Activated effector memory CD4-positive, alpha-beta T cell treated with Interleukin-2 at 50 U/mL for 16 hours (primary cell): ENCODE data around the gene NUDT19.
"Not testable (repeated sequence)": the region's sequence is repeated elsewhere in the genome, so short reads cannot be mapped to it uniquely, and the experiment has no call there.

Experiments
- DNase-seq: peaks from one replicate; pipeline ENCODE4 v3.0.0-alpha.2; 2020

NUDT19 gene

DNA sequence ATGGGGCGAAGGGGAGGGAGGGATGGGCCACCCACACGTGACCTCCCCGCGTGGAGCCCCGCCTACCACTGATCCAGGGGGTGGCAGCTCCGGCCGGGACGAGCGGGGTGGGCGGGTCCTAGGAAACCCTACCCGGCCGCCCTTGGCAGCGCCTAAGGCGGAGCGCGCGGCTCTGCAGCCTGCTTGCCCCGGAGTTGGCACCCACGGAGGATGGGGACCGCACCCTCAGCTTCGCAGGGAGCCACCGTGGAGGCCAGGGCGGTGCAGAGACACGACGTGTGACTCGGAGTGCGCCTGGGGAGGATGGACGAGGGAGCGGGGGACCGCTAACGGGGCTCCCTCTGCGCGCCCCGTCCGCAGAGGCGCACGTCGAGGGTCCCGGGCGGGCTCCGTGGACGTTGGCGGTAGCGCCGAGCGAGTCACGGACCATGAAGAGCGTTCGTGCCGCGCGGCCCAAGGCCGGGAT, 15.9 kb upstream of the NUDT19 start, which contains the start of gene RGS9BP:
TSS of gene RGS9BP (plus strand) at position 129 of the 466 bp plus-strand sequence. CDS start 416 bp downstream, outside the sequence.
- peak; percentile 60 for DNase-seq

DNA sequence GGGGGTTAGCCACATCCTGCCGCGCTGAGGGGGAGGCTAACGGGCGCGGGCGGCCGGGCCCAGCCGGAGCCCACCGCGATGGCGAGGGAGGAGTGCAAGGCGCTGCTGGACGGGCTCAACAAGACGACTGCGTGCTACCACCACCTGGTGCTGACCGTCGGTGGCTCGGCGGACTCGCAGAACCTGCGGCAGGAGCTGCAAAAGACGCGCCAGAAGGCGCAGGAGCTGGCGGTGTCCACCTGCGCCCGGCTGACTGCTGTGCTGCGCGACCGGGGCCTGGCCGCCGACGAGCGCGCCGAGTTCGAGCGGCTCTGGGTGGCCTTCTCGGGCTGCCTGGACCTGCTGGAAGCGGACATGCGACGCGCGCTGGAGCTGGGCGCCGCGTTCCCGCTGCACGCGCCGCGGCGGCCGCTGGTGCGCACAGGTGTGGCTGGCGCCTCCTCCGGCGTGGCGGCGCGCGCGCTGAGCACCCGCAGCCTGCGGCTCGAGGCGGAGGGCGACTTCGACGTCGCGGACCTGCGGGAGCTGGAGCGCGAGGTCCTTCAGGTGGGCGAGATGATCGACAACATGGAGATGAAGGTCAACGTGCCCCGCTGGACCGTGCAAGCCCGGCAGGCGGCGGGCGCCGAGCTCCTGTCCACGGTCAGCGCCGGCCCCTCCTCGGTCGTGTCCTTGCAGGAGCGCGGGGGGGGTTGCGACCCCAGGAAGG, 15.3 kb upstream of the NUDT19 start:
- peak; percentile 22 for DNase-seq

DNA sequence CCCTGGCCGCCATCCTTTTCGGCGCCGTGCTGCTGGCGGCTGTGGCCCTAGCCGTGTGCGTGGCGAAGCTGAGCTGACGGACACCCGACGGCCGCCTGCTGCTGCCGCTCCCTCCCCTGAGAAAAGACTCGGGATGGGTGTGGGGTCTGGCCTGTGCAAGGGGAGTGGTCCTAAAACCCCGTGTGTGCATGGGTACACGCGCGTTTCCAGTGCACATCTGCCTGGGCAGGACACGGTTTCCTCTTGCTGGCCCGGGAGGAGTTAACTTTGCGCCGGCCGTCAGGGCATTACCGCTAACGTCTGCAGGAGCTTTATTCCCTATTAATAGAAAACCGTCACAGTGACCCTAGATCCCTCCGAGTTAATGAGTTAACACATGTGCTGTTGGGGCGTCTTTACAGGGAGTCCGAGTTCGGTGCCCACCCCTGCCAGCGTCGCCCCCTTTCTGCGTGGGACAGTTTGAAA, 14.7 kb upstream of the NUDT19 start:
- DNase-seq = no peak

DNA sequence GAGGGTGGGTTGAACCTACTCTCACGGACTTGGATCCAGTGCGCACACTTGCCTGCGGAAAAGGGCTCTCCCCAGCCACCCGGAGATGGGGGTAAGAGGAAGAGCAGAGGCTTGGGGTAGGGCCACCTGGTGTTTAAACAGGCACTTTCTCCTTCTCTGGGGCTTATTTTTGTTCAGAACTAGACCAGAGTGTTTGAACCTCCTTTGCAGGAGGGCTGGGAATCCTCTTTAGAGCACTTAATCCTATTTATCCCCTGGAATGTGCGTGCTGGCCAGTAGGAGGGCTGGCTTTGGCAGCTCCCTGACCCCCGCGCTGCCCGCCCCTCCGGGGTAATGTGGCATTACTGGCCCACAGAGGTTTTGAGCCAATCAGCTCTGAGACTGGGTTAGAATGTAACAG, 14.0 kb upstream of the NUDT19 start:
- no peak for DNase-seq

DNA sequence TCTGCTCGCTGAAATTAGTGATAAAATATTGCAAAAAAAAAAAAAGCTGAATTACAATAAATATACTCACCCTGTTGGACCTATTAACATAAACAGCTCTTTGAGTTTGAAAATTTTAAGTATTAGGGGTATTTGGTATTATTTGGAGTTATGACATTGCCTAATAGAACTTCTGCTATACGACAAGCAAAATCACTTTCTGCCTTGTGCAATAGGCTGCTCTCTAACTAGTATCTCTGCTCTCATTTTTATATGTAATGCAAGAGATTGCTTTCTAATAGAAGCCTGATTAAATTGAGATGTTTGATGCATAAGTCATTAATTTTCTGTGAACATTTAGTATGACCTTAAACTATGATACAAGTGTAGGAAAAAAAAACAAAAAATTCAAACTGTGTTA, 10.6 kb upstream of the NUDT19 start:
- no peak for DNase-seq

DNA sequence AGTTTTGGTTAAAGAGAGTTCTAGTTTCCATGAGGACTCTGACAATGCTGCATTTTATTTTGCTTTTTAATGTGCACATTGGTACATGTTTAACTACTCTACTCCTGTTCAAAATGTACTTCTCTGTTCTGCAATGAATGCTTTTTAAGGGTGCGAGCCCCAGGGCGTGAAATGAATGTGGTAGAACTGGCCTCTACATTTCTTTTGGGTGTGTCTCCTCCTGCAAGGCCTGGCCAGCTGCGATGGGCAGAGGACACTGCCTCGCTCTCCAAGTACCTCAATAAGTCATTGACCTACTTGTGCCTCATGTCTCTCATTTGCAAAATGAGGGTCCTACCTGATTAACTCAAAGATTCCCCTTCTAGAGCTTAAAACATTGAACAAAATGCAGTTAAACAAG, 9.3 kb upstream of the NUDT19 start:
- DNase-seq = no peak

DNA sequence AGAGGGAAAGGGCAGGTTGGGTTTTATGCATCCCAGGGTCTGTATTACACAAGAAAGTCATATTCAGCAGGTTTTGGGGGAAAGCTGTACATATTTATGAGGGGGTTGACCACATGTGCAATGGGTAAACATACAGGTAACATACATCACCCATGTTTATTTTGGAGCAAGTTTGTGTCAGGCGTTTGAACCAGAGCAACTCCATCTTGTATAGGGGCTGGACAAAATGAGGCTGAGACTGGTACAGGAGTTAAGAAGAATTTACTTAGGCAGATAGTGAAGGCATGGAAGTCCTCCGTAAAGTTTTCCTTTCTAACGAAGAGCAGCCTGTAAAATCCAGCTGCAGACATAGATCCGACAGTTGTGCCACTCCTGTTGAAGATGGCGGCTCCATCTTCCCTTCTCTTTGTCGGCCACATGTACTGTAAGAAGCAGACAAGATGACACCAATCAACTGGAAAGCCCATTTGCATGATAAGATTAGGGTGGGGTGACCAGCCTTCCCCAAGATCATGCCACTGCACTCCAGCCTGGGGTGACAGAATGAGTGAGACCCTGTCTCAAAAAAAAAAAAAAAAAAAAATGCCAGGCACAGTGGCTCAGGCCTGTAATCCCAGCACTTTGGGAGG, 4.7 kb upstream of the NUDT19 start:
- no peak for DNase-seq

DNA sequence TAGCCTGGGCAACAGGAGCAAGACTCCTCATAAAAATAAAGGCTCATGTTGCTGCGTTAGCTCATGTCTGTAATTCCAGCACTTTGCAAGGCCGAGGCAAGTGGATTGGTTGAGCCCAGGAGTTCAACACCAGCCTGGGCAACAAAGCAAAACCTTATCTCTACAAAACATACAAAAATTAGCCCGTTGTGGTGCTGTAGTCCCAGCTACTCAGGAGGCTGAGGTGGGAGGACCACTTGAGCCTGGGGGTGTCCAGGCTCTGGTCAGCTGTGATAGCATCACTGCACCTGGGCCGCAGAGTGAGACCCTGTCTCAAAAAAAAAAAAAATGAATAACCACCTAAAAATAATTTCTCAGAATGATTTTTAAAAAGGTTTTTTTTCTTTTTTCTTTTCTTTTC, 3.9 kb upstream of the NUDT19 start:
- no peak for DNase-seq

DNA sequence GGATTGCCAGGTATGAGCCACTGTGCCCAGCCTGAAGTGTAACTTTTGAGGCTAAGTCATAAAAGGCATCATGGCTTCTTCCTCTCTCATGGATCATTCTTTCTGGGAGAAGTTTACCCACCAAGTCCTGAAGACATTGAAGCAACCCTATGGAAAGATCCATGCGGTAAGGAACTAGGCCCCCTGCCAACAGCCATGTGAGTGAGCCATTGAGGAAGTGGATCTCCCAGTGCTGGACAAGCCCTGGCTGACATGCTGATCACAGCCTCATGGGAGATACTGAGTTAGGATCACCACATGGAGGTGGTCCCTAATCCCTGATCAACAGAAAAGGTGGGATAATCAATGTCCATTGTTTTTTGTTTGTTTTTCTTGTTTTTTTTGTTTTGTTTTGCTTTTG, 3.3 kb upstream of the NUDT19 start:
- no peak for DNase-seq

DNA sequence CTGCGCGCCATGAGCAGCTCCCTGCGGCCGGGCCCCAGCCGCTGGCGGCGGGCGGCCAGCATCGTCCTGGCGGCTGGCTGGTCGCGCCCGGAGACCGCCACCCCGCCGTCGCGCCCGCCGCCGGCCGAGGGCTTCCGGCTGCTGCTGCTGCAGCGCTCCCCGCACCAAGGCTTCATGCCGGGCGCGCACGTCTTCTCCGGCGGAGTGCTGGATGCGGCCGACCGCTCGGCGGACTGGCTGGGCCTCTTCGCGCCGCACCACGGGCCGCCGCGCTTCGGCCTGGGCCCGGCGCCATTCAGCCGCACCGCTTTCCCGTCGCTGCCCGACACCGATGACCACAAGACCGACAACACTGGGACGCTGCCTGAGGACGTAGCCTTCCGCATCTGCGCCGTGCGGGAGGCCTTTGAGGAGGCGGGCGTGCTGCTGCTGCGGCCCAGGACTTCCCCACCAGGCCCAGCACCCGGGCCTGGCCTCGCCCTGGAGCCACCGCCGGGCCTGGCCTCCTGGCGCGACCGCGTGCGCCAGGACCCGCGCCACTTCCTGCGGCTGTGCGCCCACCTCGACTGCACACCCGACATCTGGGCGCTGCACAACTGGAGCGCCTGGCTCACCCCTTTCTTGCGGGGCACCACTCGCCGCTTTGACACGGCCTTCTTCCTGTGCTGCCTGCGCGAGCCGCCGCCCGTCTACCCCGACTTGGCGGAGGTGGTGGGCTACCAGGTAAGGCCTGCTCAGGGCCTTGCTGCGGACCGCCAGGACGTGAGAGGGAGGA, 518 bp downstream of the NUDT19 start:
- peak; percentile 38 for DNase-seq

DNA sequence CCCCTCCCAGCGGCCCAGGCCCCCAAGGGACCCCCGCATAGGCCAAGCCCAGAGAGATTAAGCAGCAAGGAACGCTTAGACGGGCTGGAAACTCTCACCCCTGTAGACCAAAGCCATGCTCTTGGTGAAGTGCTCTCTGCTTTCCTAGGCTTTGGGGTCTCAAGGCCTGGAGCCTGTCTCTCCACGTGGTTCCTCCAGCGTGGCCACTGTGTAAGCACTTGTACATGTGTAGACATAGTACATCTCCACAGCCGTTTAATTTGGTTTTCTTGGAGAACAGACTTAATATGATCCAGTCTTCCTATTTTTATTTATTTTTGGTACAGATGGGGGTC, 1.1 kb downstream of the NUDT19 start:
- DNase-seq = no peak

DNA sequence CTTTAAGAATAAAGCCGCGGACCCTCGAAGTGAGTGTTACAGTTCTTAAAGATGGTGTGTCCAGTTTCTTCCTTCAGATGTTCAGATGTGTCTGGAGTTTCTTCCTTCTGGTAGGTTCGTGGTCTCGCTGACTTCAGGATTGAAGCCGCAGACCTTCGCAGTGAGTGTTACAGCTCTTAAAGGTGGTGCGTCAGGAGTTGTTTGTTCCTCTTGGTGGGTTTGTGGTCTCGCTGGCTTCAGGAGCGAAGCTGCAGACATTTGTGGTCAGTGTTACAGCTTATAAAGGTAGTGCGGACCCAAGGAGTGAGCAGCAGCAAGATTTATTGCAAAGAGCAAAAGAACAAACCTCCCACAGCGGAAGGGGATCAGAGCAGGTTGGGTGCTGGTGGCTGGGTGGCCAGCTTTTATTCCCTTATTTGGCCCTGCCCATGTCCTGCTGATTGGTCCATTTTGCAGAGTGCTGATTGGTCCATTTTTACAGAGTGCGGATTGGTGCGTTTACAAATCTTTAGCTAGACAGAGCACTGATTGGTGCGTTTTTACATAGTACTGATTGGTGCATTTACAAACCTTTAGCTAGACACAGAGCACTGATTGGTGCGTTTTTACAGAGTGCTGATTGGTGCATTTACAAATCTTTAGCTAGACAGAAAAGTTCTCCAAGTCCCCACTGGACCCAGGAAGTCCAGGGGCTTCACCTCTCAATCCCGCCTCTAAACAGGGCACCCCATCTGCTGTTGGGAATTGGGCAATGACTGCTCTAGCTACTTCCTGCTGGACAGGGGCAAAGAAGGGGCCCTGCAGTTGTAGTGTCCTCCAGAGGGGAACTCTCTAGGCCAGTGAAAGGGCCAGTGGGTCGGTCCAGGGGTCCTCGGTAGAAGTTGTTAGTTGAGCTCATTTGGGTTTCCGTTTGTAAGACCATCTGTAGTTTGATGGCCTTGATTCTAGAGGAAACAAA, 1.8 kb downstream of the NUDT19 start:
- not testable (repeated sequence) for DNase-seq

DNA sequence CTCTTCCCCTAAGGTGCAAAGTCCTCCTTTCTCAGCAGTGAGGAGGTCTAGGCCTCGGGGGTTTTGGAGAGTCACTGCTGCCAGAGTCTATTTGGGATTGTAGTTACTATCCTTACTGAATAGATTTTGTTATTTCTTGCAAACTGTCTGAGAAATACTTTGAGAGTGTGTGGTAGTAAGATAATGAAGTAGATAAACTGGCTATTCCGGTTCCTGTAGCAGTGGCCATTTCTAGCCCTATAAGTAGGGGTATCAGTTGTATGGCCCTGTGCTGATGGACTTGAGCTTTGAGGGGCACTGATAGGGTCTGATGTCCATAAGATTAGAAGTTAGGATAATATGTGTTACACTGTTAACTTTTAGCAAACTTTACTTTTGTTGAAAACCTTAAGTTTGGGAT, 2.7 kb downstream of the NUDT19 start:
- not testable (repeated sequence) for DNase-seq

DNA sequence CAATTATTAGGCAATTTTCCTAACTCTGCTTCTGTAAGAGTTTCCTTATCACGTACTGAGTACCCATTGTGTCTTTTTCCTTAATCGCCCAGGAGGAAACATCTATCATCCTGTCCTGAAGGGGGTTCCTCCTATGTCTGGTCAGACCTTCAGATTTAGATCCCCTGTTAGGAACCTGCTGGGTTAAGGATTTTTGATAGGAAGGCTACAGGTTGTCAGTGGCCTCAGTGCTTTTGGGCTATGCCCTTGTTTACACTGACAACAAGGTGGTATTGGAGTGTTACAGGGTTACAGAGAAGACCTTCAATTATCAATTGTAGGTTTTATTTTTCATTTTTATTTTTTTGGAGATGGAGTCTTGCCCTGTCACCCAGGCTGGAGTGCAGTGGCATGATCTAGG, 3.2 kb downstream of the NUDT19 start:
- DNase-seq = not testable (repeated sequence)

DNA sequence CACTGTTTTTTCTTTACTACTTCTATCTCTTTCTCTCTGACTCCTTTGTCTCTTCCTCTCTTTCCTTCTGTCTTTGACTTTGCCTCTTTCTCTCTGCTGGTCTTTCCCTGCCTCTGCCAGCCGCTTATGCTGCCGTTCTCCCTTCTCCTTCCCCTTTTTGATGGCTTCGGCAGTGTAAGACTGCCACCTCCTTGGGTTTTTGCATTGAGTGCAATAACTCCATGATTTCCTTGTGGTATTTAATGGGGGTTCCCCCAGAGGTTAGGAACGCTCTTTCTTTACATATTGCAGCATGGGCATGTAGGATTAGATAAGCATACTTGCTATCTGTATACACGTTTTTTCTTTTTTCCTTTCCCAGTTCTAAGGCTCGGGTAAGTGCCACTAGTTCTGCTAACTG, 3.9 kb downstream of the NUDT19 start:
- not testable (repeated sequence) for DNase-seq

DNA sequence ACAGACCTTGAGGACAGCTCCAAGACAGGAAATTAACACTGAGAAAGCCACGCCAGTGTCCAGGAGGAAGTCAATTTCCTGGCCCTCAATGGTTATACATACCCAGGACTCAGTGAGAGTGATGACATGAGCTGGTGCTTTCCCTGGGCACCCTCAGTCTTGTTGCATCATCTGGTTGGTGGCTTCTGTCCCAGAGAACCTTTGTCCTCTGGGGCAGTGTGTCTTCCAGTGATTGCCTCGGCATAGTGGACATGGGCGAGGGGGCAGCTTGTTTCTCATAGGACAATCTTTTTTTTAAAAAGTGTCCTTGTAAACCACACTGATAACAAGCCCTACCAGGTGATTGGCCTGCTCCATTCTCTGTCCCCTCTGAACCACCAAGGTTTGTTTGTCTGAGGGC, 5.2 kb downstream of the NUDT19 start:
- DNase-seq = not testable (repeated sequence)

DNA sequence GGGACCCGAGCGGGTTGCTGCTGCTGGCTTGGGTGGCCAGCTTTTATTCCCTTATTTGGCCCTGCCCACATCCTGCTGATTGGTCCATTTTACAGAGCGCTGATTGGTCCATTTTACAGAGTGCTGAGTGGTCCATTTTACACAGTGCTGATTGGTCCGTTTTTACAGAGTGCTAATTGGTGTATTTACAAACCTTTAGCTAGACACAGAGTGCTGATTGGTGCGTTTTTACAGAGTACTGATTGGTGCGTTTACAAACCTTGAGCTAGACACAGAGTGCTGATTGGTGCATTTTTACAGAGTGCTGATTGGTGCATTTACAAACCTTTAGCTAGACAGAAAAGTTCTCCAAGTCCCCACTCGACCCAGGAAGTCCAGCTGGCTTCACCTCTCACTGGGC, 8.5 kb downstream of the NUDT19 start:
- not testable (repeated sequence) for DNase-seq

DNA sequence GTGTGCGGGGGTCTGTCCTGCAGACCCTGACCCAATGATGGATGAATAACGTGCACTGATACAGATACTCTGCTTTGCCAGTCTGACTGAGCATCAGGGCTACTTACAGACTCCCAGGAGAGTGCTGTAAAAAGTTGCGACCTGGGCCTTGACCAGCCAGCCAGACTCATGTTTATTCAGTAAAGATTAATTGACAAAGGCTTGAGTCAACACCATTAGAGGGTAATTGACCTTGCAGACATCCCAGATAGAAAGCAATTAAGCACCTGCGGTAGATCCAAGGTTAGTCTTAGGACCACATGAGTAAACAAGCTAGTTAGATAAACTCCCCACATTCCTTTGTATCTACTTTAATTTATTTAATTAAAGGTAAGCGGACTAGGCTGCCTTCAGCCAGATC, 10.4 kb downstream of the NUDT19 start:
- DNase-seq = no peak

DNA sequence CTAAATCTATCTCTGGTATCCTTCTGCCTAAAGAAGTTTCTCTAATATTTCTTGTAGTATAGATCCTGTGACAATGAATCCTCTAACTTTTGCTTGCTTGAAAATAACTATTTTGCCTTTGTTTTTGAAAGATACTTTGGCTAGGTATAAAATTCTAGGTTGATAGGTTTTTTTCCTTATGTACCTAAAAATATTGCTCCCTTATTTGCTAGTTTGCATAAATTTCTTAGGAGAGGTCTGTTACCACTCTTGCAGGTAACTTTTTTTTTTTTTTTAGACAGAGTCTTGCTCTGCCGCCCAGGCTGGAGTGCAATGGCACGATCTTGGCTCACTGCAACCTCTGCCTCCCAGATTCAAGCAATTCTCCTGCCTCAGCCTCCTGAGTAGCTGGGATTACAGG, 12.4 kb downstream of the NUDT19 start:
- DNase-seq = not testable (repeated sequence)

DNA sequence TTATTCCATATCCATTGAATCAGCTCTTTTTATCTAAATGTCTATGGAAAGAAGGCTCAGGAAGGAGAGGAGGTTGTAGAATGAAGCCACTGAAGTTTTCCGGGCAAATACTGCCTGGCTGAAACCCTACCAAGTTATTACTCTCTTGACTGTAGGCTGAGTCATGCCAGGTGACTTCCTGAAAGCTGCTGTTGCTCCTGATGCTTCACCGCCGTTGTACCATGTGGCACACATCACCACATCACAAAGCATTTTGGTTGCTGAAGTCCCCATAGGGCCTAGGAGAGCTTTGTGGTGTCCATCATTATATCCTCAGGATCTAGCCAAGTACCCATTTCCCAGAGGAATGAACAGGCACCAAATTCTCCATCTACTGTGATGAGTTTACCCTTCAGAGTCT, 16.8 kb downstream of the NUDT19 start:
- no peak for DNase-seq

DNA sequence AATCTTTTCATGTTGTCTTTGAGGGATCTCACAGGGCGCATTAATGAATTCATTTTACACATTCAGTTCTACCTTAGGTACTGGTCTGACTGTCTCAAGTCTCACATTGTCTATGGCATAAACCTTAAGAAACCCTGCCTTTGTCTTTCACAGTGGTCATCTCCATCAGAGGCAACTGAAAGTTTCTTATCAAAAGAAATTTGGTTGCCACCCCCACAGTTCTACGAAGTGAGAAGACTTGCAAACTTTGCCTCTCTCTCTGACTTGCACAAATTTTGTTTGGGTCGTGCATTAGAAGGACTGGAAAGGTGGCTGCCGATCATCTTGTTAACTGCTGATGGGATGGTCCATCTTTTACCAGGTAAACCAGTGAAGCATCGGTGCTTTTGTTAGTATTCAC, 17.4 kb downstream of the NUDT19 start:
- DNase-seq = no peak

DNA sequence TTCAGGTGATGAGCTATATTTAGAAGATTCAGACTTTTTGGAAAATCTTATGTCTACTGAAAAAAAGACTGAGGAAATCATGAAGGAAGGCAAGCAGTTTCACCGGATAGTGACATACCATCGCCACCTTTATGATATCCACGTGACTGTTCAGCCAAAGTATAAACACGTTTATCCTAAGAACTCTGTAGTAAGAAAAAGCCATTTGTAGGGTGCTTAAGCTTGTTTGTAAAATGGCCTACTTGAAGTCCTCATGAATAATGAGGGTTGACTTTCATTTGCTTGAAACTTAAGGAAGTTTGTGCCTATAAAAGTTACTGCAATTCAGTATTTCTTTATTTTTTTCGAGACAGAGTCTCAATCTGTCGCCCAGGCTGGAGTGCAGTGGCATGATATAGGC, 20.1 kb downstream of the NUDT19 start:
- no peak for DNase-seq

DNA sequence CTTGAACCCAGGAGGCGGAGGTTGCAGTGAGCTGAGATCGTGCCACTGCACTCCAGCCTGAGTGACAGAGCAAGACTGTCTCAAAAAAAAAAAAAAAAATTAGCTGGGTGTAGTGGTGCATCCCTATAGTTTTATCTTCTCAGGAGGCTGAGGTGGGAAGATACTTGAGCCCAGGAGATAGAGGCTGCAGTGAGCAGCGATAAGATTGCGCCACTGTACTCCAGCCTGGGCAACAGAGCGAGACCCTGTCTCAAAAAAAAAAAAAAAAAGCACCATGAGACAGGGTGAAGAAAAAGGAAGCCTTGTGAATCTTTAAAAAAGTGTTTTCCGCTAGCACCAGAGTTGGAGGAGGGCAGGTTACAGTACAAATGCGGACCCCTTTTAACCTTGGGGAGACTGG, 24.6 kb downstream of the NUDT19 start:
- DNase-seq = not testable (repeated sequence)
